ENCODE results near the gene UPK3BL1.
"Not testable (repeated sequence)": the region's sequence is repeated elsewhere in the genome, so short reads cannot be mapped to it uniquely, and the experiment has no call there.

DNA sequence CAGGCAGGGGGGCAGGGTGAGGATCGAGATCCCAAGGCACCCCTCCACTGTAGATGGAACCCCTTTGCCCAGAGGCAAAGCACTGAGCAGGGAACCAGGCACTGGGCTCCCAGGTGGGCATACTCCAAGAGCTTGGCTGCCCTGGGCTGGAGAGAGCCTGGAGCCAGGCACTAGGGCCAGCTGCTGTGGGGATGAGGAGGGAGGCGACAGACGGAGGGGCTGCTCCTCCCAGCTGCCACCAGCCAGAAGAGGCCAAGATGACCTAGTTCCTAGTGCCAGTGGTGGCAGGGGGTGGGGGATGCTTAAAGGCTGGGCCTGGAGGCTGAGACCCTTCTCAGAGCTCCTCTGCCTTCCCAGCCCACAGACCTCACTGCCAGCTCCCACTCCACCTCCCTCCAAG is 27.7 kb downstream of the UPK3BL1 start:
- TF ChIP-seq EZH2 (IDR thresholded peaks at IDR 0.05); POLR2AphosphoS5 (IDR thresholded peaks at IDR 0.05; ENCODE audit: borderline replicate concordance, low read depth, low read length); FOXP2 (optimal IDR thresholded peaks at IDR 0.05; ENCODE audit: control extremely low read depth, extremely low read length, insufficient read depth): not testable (repeated sequence)
